GM19351 (cell line): ENCODE measurements around the gene TNS1.

Source experiments
- ATAC-seq: cut with Tn5 transposase; IDR thresholded peaks from one replicate; pipeline ENCODE4 v1.9.1; 2021; ENCODE audit warnings: mild to moderate bottlenecking, moderate library complexity; ENCODE audit not compliant: unreplicated experiment

The TNS1 gene

GRCh38 chr2:217983276-217984233 lies 19.2 kb downstream of the TNS1 start:
- no peak for ATAC-seq

GRCh38 chr2:217981971-217982370 lies 20.8 kb downstream of the TNS1 start:
- no peak for ATAC-seq

- no peak for ATAC-seq
These were observed 21.6 kb downstream of the TNS1 start for GRCh38 chr2:217981084-217981730.

GRCh38 chr2:217980591-217980990 lies 22.2 kb downstream of the TNS1 start:
- no peak for ATAC-seq

- ATAC-seq: no peak
These were observed 22.8 kb downstream of the TNS1 start for GRCh38 chr2:217980036-217980435.

- no peak for ATAC-seq
These were observed 23.5 kb downstream of the TNS1 start for GRCh38 chr2:217979151-217979811.

GRCh38 chr2:217978536-217979150 lies 24.2 kb downstream of the TNS1 start:
- no peak for ATAC-seq

- ATAC-seq: no peak
These were observed 24.8 kb downstream of the TNS1 start for GRCh38 chr2:217977840-217978535.

- no peak for ATAC-seq
These were observed 26.5 kb downstream of the TNS1 start for GRCh38 chr2:217976301-217976700.

- no peak for ATAC-seq
These were observed 27.2 kb downstream of the TNS1 start for GRCh38 chr2:217975626-217976025.

GRCh38 chr2:217974389-217975005 lies 28.3 kb downstream of the TNS1 start:
- ATAC-seq: no peak

GRCh38 chr2:217973008-217973787 lies 29.6 kb downstream of the TNS1 start:
- ATAC-seq: no peak

GRCh38 chr2:217972490-217972889 lies 30.3 kb downstream of the TNS1 start:
- no peak for ATAC-seq

- no peak for ATAC-seq
These were observed 30.8 kb downstream of the TNS1 start for GRCh38 chr2:217972037-217972436.

- ATAC-seq: no peak
These were observed 31.6 kb downstream of the TNS1 start for GRCh38 chr2:217971166-217971565.

GRCh38 chr2:217970206-217970605 lies 32.6 kb downstream of the TNS1 start:
- ATAC-seq: no peak

GRCh38 chr2:217969588-217969987 lies 33.2 kb downstream of the TNS1 start:
- no peak for ATAC-seq

GRCh38 chr2:217968023-217968422 lies 34.8 kb downstream of the TNS1 start:
- ATAC-seq: no peak

GRCh38 chr2:217966423-217967070 lies 36.2 kb downstream of the TNS1 start:
- ATAC-seq: no peak
